HG02678 (cell line): Measurements from ENCODE around the gene ULK4.
"Not testable (repeated sequence)": the region's sequence is repeated elsewhere in the genome, so short reads cannot be mapped to it uniquely, and the experiment has no call there.

Experiments used
- ATAC-seq: cut with Tn5 transposase; IDR thresholded peaks from one replicate; pipeline ENCODE4 v1.9.1; 2021; ENCODE audit warnings: mild to moderate bottlenecking, moderate library complexity; ENCODE audit not compliant: unreplicated experiment

The ULK4 gene

GRCh38 chr3:41874022-41874421 lies 87.9 kb downstream of the ULK4 start:
- ATAC-seq = no peak

- no peak for ATAC-seq
Measured at GRCh38 chr3:41872157-41872556, 89.7 kb downstream of the ULK4 start.

- ATAC-seq = no peak
Measured at GRCh38 chr3:41867533-41867932, 94.4 kb downstream of the ULK4 start.

GRCh38 chr3:41866298-41866697 lies 95.6 kb downstream of the ULK4 start:
- ATAC-seq = no peak

- ATAC-seq = no peak
Measured at GRCh38 chr3:41863024-41863423, 98.9 kb downstream of the ULK4 start.

GRCh38 chr3:41860489-41860888 lies 101.4 kb downstream of the ULK4 start:
- not testable (repeated sequence) for ATAC-seq

- ATAC-seq = no peak
Measured at GRCh38 chr3:41854956-41855355, 106.9 kb downstream of the ULK4 start.

GRCh38 chr3:41853540-41854196 lies 108.2 kb downstream of the ULK4 start:
- no peak for ATAC-seq

GRCh38 chr3:41848753-41849574 lies 112.9 kb downstream of the ULK4 start:
- no peak for ATAC-seq

GRCh38 chr3:41847679-41848078 lies 114.2 kb downstream of the ULK4 start:
- peak; percentile 46 for ATAC-seq

GRCh38 chr3:41846850-41847249 lies 115.1 kb downstream of the ULK4 start:
- peak; percentile 62 for ATAC-seq

- no peak for ATAC-seq
Measured at GRCh38 chr3:41845826-41846225, 116.1 kb downstream of the ULK4 start.

- ATAC-seq = not testable (repeated sequence)
Measured at GRCh38 chr3:41844256-41844655, 117.6 kb downstream of the ULK4 start.

GRCh38 chr3:41840936-41841668 lies 120.8 kb downstream of the ULK4 start:
- not testable (repeated sequence) for ATAC-seq

GRCh38 chr3:41836360-41837134 lies 125.4 kb downstream of the ULK4 start:
- ATAC-seq = peak; percentile 47

- no peak for ATAC-seq
Measured at GRCh38 chr3:41833628-41834027, 128.3 kb downstream of the ULK4 start.

- no peak for ATAC-seq
Measured at GRCh38 chr3:41819236-41819635, 142.7 kb downstream of the ULK4 start.

- no peak for ATAC-seq
Measured at GRCh38 chr3:41808618-41809017, 153.3 kb downstream of the ULK4 start.

- ATAC-seq = no peak
Measured at GRCh38 chr3:41808152-41808551, 153.8 kb downstream of the ULK4 start.

GRCh38 chr3:41794748-41795589 lies 166.9 kb downstream of the ULK4 start:
- ATAC-seq = no peak
